OCI-LY1 (cell line): ENCODE data around the gene LINGO1.

ENCODE experiments used
- H2AFZ ChIP-seq: fragments of 200-600 bp; sonication (generic), shearing (Covaris generic); 2 replicates; pipeline ENCODE4 v1.6.0; 2014; ENCODE audit warnings: antibody characterized with exemption, mild to moderate bottlenecking, low read length
- H3F3A ChIP-seq: fragments of 200-600 bp; sonication (generic), shearing (Covaris generic); 2 replicates; pipeline ENCODE4 v1.6.0; 2014; ENCODE audit warnings: mild to moderate bottlenecking, antibody characterized with exemption, low read length, moderate library complexity; ENCODE audit not compliant: insufficient read depth
- H3K27ac ChIP-seq: fragments of 200-600 bp; sonication (generic); 2 replicates; pipeline ENCODE4 v1.5.1; 2014; ENCODE audit warnings: low read length, mixed run types, mild to moderate bottlenecking, low read depth; ENCODE audit not compliant: poor library complexity, severe bottlenecking
- H3K27me3 ChIP-seq: fragments of 200-600 bp; sonication (generic); 2 replicates; pipeline ENCODE4 v1.6.0; 2014; ENCODE audit warnings: antibody characterized with exemption, mild to moderate bottlenecking, low read length, moderate library complexity; ENCODE audit not compliant: insufficient read depth
- H3K36me3 ChIP-seq: fragments of 200-600 bp; sonication (generic); 2 replicates; pipeline ENCODE4 v1.6.1; 2014; ENCODE audit warnings: mild to moderate bottlenecking, antibody characterized with exemption, low read length, moderate library complexity, mixed read lengths; ENCODE audit not compliant: insufficient read depth
- H3K4me1 ChIP-seq: fragments of 200-600 bp; sonication (generic); 2 replicates; pipeline ENCODE4 v1.5.1; 2014; ENCODE audit warnings: mild to moderate bottlenecking, low read length, moderate library complexity; ENCODE audit not compliant: insufficient read depth, severe bottlenecking
- H3K4me2 ChIP-seq: fragments of 200-600 bp; sonication (generic), shearing (Covaris generic); 2 replicates; pipeline ENCODE4 v1.6.1; 2014; ENCODE audit warnings: low read length
- H3K4me3 ChIP-seq: fragments of 200-600 bp; sonication (generic); 2 replicates; pipeline ENCODE4 v1.5.1; 2014; ENCODE audit warnings: low read length, low read depth, mild to moderate bottlenecking, mixed read lengths; ENCODE audit not compliant: poor library complexity, severe bottlenecking
- H3K79me2 ChIP-seq: fragments of 200-600 bp; shearing (Covaris generic); 2 replicates; pipeline ENCODE4 v1.6.1; 2016; ENCODE audit warnings: mixed run types, low read length, mixed read lengths; ENCODE audit not compliant: insufficient read depth
- H3K9ac ChIP-seq: fragments of 200-600 bp; sonication (generic), shearing (Covaris generic); 2 replicates; pipeline ENCODE4 v1.6.1; 2014; ENCODE audit warnings: mild to moderate bottlenecking, low read length, mixed read lengths
- H3K9me2 ChIP-seq: fragments of 200-600 bp; sonication (generic), shearing (Covaris generic); 2 replicates; pipeline ENCODE4 v1.6.1; 2014; ENCODE audit warnings: low read depth, mild to moderate bottlenecking, low read length, mixed read lengths
- H3K9me3 ChIP-seq: fragments of 200-600 bp; shearing (Covaris generic); 2 replicates; pipeline ENCODE4 v1.6.1; 2014; ENCODE audit warnings: low read length, mixed read lengths
- H4K20me1 ChIP-seq: fragments of 200-600 bp; sonication (generic), shearing (Covaris generic); 2 replicates; pipeline ENCODE4 v1.6.0; 2016; ENCODE audit warnings: mild to moderate bottlenecking, low read length; ENCODE audit not compliant: insufficient read depth
- CTCF ChIP-seq: fragments of 200-600 bp; sonication (generic), shearing (Covaris generic); IDR thresholded peaks from 2 replicates; pipeline ENCODE4 v1.5.1; 2017; ENCODE audit warnings: mild to moderate bottlenecking, antibody characterized with exemption, low read length, moderate library complexity, mixed read lengths
- EZH2 ChIP-seq: fragments of 200-600 bp; sonication (generic), shearing (Covaris generic); IDR thresholded peaks from 2 replicates; pipeline ENCODE4 v1.8.0; 2017; ENCODE audit warnings: borderline replicate concordance, mixed run types, mild to moderate bottlenecking, antibody characterized with exemption, low read length, moderate library complexity, mixed read lengths

The LINGO1 gene

GRCh38 chr15:77604973-77605372, 27.7 kb downstream of the LINGO1 start:
- H3K4me3 ChIP-seq = peak overlapping the region; percentile 18
- TF ChIP-seq CTCF (no peak), EZH2 (no peak)
- H3K9ac ChIP-seq = no peak overlapping the region
- peaks cover 3% of the 10 kb centered on the region for H3K4me1 ChIP-seq
- H3K27me3 ChIP-seq = no peaks in the 10 kb centered on the region
- H4K20me1 ChIP-seq = no peaks in the 10 kb centered on the region
- H3K79me2 ChIP-seq = no peaks in the 10 kb centered on the region
- H3K27ac ChIP-seq = no peak overlapping the region
- peak overlapping the region; percentile 14; the same call in 1 of the 2 replicates for H3K4me2 ChIP-seq
- H2AFZ ChIP-seq = no peak overlapping the region
- no peaks in the 10 kb centered on the region for H3K9me2 ChIP-seq
- no peaks in the 10 kb centered on the region for H3K9me3 ChIP-seq
- no peaks in the 10 kb centered on the region for H3F3A ChIP-seq
- H3K36me3 ChIP-seq = no peaks in the 10 kb centered on the region

DNA sequence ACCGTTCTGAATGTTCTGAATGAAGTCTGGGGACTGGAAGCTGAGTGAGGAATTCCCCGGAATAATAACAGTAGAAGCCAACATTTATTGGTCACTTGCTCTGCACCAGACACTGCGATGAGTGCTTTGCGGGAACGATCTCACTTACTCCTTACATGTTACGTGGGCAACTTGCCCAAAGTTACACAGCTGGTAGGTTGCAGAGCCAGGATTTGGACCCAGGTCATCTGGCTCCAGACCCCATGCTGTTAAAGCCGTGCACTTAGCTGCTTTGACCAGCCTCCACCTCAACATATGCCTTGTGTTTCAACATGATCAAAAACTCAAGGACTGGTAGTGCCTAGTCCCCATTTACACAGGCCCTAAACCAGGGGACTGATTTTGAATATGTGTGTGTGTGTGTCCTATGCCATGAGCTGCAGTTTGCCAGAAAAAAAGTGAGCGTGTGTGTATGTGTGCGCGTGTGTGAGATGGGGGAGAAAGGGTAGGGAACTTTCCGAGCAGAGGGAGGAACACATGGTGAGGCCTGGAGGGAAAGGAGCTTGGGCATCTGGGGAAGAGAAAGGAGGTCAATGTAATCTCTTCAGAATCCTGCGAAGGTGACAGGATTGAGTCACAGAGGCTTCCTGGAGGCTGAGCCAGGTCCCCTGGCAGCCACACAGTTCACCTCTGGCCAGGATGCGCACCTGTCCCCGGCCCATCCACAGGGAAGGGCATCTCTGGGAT, 28.9 kb downstream of the LINGO1 start:
- no peaks in the 10 kb centered on the region for H3K9me2 ChIP-seq
- H2AFZ ChIP-seq = no peak overlapping the region
- no peak overlapping the region for H3K4me2 ChIP-seq
- no peak overlapping the region for H3K4me3 ChIP-seq
- no peak overlapping the region for H3K27ac ChIP-seq
- no peaks in the 10 kb centered on the region for H3F3A ChIP-seq
- no peaks in the 10 kb centered on the region for H3K36me3 ChIP-seq
- no peaks in the 10 kb centered on the region for H4K20me1 ChIP-seq
- peaks cover 9% of the 10 kb centered on the region for H3K4me1 ChIP-seq
- no peaks in the 10 kb centered on the region for H3K79me2 ChIP-seq
- no peaks in the 10 kb centered on the region for H3K9me3 ChIP-seq
- H3K9ac ChIP-seq = no peak overlapping the region
- no peaks in the 10 kb centered on the region for H3K27me3 ChIP-seq
- TF ChIP-seq CTCF (no peak), EZH2 (no peak)

GRCh38 chr15:77602800-77603199, 29.9 kb downstream of the LINGO1 start:
- Histone ChIP-seq H3K79me2 (no peaks in the 10 kb centered on the region), H3K9me2 (no peaks in the 10 kb centered on the region), H3K4me1 (peaks cover 9% of the 10 kb centered on the region), H3K4me2 (no peak overlapping the region), H3K27me3 (no peaks in the 10 kb centered on the region), H2AFZ (no peak overlapping the region), H3F3A (no peaks in the 10 kb centered on the region), H3K4me3 (no peak overlapping the region), H3K27ac (no peak overlapping the region), H3K9me3 (no peaks in the 10 kb centered on the region), H3K36me3 (no peaks in the 10 kb centered on the region), H4K20me1 (no peaks in the 10 kb centered on the region), H3K9ac (no peak overlapping the region)
- TF ChIP-seq CTCF (no peak), EZH2 (no peak)
